Epithelial cell of esophagus (primary cell): Measurements from ENCODE around the gene CDYL.
A peak's percentile ranks its signal among the peaks of the same experiment; 100 is the strongest.

Experiments used
- DNase-seq: peaks from one replicate; pipeline ENCODE4 v3.0.0; 2010; ENCODE audit warnings: low read depth
- H3K4me3 ChIP-seq: 2 replicates; pipeline ENCODE4 v1.5.1; 2011; ENCODE audit warnings: mild to moderate bottlenecking, low read length, control low read depth
- CTCF ChIP-seq: IDR thresholded peaks from 2 replicates; pipeline ENCODE4 v1.5.1; 2011; ENCODE audit warnings: low read depth, mild to moderate bottlenecking, low read length, control low read depth, inconsistent platforms; ENCODE audit not compliant: insufficient read depth; ENCODE audit errors: missing control alignments

Gene CDYL

GRCh38 chr6:4973415-4973814, 197.2 kb downstream of the CDYL start:
- no peak for TF ChIP-seq CTCF
- H3K4me3 ChIP-seq: no peak overlapping the region
- no peak for DNase-seq

- DNase-seq: peak; percentile 23
- no peak for TF ChIP-seq CTCF
- H3K4me3 ChIP-seq: no peak overlapping the region
These were observed 198.0 kb downstream of the CDYL start for GRCh38 chr6:4973982-4974745.

DNA sequence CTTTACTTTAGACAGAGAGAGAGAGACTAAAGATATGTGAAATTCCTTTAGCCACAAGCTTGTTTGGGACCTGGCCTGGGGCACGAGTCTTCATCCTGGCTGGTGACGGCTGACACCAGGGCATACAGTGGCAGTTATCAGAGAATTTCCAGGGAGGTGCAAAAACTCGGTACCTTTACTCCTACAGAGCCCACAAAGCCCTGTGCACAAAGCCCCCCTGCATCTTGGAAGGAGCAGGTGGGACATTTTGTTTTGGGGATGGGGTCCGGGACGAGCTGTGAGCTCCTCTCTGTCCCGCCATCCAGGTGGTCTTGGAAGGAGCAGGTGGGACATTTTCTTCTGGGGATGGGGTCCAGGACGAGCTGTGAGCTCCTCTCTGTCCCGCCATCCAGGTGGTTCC, 198.8 kb downstream of the CDYL start:
- TF ChIP-seq CTCF: no peak
- no peak overlapping the region for H3K4me3 ChIP-seq
- DNase-seq: no peak

DNA sequence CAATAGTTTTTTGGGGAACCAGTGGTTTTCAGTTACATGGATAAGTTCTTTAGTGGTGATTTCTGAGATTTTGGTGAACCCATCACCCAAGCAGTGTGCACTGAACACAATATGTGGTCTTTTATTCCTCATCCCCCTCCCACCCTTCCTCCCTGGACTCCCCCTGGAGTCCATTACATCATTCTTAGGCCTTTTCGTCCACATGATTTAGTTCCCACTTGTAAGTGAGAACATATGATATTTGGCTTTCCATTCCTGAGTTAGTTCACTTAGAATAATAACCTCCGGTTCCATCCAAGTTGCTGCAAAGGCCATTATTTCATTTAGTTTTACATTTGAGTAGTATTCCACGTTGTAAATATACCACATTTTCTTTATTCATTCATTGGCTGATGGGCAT, 199.3 kb downstream of the CDYL start:
- H3K4me3 ChIP-seq: no peak overlapping the region
- TF ChIP-seq CTCF: no peak
- no peak for DNase-seq

DNA sequence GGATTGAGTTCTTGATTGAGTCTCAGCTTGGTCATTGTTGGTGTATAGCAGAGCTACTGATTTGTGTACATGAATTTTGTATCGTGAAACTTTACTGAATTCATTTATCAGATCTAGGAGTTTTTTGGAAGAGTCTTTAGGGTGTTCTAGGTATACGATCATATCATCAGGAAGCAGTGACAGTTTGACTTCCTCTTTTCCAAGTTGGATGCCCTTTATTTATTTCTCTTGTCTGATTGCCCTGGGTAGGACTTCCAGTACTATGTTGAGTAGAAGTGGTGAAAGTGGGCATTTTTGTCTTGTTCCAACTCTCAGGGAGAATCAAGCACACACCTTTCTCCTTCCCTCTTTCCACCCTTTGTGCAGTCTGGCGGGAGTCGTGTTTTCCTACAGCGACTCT, 201.3 kb downstream of the CDYL start:
- no peak overlapping the region for H3K4me3 ChIP-seq
- no peak for DNase-seq
- no peak for TF ChIP-seq CTCF

DNA sequence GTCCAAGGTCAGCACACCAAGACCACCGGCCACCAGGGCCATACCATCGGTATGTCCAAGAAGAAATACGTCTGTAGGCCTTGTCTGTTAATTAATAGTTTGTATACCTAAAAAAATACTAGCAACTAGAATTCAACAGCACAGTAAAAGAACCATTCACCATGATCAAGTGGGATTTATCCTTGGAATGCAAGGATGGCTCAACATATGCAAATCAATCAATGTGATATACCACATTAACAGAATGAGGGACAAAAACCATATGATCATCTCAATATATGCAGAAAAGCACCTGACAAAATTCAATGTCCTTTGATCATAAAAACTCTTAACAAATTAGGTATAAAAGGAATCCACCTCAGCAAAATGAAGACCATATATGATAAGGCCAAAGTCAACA, 203.2 kb downstream of the CDYL start:
- H3K4me3 ChIP-seq: no peak overlapping the region
- no peak for TF ChIP-seq CTCF
- no peak for DNase-seq

DNA sequence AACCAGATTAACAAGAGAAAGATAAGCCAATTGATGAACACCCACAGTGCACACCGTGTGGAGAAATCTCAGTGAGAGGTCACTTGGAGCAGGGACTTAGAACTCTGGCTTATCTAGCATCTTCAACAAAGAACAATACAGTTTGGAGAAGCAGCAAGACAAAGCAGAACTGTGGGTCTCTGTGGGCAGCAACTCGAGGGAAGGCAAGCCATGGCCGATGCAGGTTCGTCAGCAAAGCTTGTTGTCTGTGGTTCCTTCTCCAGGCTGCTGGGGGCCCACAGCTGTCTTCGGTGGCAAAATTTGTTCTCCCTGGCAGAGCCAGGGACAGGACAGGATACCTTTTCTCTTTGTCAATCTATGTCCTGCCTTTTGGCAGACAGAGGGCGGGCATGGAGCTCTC, 205.6 kb downstream of the CDYL start:
- DNase-seq: no peak
- no peak for TF ChIP-seq CTCF

More for the DNA sequence above, 205.6 kb downstream of the CDYL start:
- no peak overlapping the region for H3K4me3 ChIP-seq
